T-cell (primary cell): ENCODE measurements around the gene SAMD4A. TPM values are rescaled to one million over a fixed set of nuclear protein-coding genes. Genes with fewer than 3 reads are reported as not detected.
A peak's percentile ranks its signal among the peaks of the same experiment; 100 is the strongest.

Experiments used
- ATAC-seq, 4 experiments: fragments of 200-7000 bp in 3 of 4; fragments of 150-1000 bp in 1 of 4; cut with Tn5 transposase; replicated peaks in 1 of 4; 1 replicate in 3 of 4; 2 replicates in 1 of 4; pipeline ENCODE4 v1.10.0; 2021; ENCODE audit warnings: moderate library complexity in 3 of 4, mild to moderate bottlenecking in 2 of 4, moderate number of reproducible peaks in 1 of 4
- CTCF ChIA-PET, 2 donors: fragments of 300-600 bp; sonication (Branson Sonifier 250); formaldehyde crosslinking; loops; one replicate each; lab custom pipeline; 2022; ENCODE audit warnings: antibody characterized with exemption in 2 of 2; lab: Charles Lee
- POLR2A ChIA-PET, 2 donors: fragments of 300-600 bp; sonication (Branson Sonifier 250); formaldehyde crosslinking; loops; one replicate each; lab custom pipeline; 2022; ENCODE audit warnings: antibody characterized with exemption in 2 of 2; lab: Charles Lee
- DNase-seq, 35 experiments: peaks; one replicate each; pipeline versions ENCODE4 v3.0.0 to v3.0.0-alpha.2; 2013 to 2023
- H3K27ac ChIP-seq: one replicate; pipeline ENCODE4 v1.5.1; 2013; ENCODE audit warnings: low read length
- H3K27me3 ChIP-seq, 2 experiments: replicated peaks in 1 of 2; 1 replicate in 1 of 2; 2 replicates in 1 of 2; pipeline versions ENCODE4 v1.6.1 to v1.7.0; 2013; ENCODE audit warnings: low read length in 1 of 2, mixed read lengths in 1 of 2; ENCODE audit not compliant: control insufficient read depth in 2 of 2, insufficient read depth in 2 of 2; ENCODE audit errors: extremely low read depth in 1 of 2
- H3K36me3 ChIP-seq, 2 donors: 1 replicate in 1 of 2; 2 replicates in 1 of 2; pipeline versions ENCODE4 v1.6.1 to v1.7.0; 2013; ENCODE audit warnings: low read length in 1 of 2; ENCODE audit not compliant: control insufficient read depth in 2 of 2, insufficient read depth in 1 of 2; ENCODE audit errors: extremely low read depth in 1 of 2
- H3K4me1 ChIP-seq, 2 experiments: 1 replicate in 1 of 2; 2 replicates in 1 of 2; pipeline versions ENCODE4 v1.6.1 to v1.7.0; 2013; ENCODE audit warnings: low read length in 2 of 2, mixed read lengths in 1 of 2; ENCODE audit not compliant: insufficient read depth in 2 of 2, control insufficient read depth in 1 of 2; ENCODE audit errors: extremely low read depth in 1 of 2
- H3K4me3 ChIP-seq, 2 donors: 1 replicate in 1 of 2; 2 replicates in 1 of 2; pipeline versions ENCODE4 v1.5.1 to v1.7.0; 2013; ENCODE audit warnings: mild to moderate bottlenecking in 2 of 2, low read length in 1 of 2, moderate library complexity in 1 of 2; ENCODE audit not compliant: control insufficient read depth in 1 of 2; ENCODE audit errors: extremely low read depth in 1 of 2
- H3K9me3 ChIP-seq: 2 replicates; pipeline ENCODE4 v1.7.0; 2013
- H3K27ac Mint-ChIP-seq, 2 donors: one replicate each; pipeline ENCODE4 v1.8.0; 2020 to 2021; ENCODE audit warnings: mild to moderate bottlenecking in 2 of 2, mixed read lengths in 2 of 2
- H3K27me3 Mint-ChIP-seq, 2 donors: one replicate each; pipeline ENCODE4 v1.8.0; 2021 to 2022; ENCODE audit warnings: mixed read lengths in 2 of 2
- H3K36me3 Mint-ChIP-seq: one replicate; pipeline ENCODE4 v1.8.0; 2021; ENCODE audit warnings: mixed read lengths
- H3K4me1 Mint-ChIP-seq, 3 donors: one replicate each; pipeline ENCODE4 v1.8.0; 2020 to 2022; ENCODE audit warnings: mixed read lengths in 3 of 3, mild to moderate bottlenecking in 1 of 3
- H3K4me3 Mint-ChIP-seq, 3 donors: one replicate each; pipeline ENCODE4 v1.8.0; 2020 to 2022; ENCODE audit warnings: mild to moderate bottlenecking in 3 of 3, mixed read lengths in 3 of 3, moderate library complexity in 3 of 3
- H3K9me3 Mint-ChIP-seq, 3 donors: one replicate each; pipeline ENCODE4 v1.8.0; 2020 to 2022; ENCODE audit warnings: mixed read lengths in 3 of 3
- WGBS: methylation state at CpG from one replicate; pipeline ENCODE4 v1.1.5; 2013; ENCODE audit warnings: missing lambda C conversion rate; ENCODE audit not compliant: insufficient coverage; 5-methylcytosine and 5-hydroxymethylcytosine counted together
- total RNA-seq, 35 experiments: library from RNA in 6 of 35; stranded (reverse) in 6 of 35; fragments of 120-200 nt in 1 of 35; gene quantifications; one replicate each; pipeline versions ENCODE4 v1.2.1 to v1.2.4 and lab custom pipeline; 2013 to 2026

Gene SAMD4A
- total RNA-seq, 5 donors from 2014 or later (not counting 1 experiment from before 2014, with no cell fraction given), result 1.2 to 3.9 (median 1.3) TPM

DNA sequence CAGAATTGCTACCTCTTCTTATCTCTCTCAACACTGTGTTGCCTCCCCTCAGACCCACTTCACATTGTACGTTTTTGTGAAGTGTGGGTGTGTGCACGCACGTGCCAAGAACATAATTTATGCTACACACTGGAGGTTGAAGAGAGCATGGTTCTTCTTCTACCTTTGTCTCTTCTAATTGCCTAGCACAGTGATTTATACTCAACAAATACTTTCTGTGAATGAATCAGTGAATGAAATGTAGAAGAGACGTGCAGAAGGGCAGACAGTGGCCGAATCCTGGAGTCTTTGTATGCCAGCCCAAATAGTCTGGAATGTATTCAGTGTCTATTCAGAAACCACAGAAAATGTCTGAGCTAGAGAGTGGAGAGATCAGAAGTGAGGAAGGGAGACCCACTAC lies 4.6 kb upstream of the SAMD4A start:
- H3K27ac ChIP-seq, result no peak overlapping the region
- DNase-seq (no peak), ATAC-seq (no peak)
- Mint-ChIP-seq H3K9me3 (no peaks in the 10 kb centered on the region), H3K4me3 (no peak overlapping the region), H3K4me1 (peaks cover 9 to 11% (median 10%) of the 10 kb centered on the region in 3 donors), H3K27ac (no peak overlapping the region), H3K27me3 (peaks cover 5% of the 10 kb centered on the region in 2 donors), H3K36me3 (no peaks in the 10 kb centered on the region)
- peaks cover 3 to 18% of the 10 kb centered on the region in 2 experiments for H3K27me3 ChIP-seq
- CTCF ChIA-PET, result interaction anchor here (1.0 to 3.2 kb wide), 3 partner anchors 81 to 212 kb away, joined by 3 to 97 read pairs (median 8); no protein-coding TSS in a partner anchor
- H3K4me1 ChIP-seq, result peaks cover 2 to 22% of the 10 kb centered on the region in 2 experiments
- H3K9me3 ChIP-seq, result no peaks in the 10 kb centered on the region
- no peaks in the 10 kb centered on the region for H3K36me3 ChIP-seq
- WGBS, result 69% methylated on average over 2 of the region's 5 CpGs
- POLR2A ChIA-PET, result no interaction called here
- no peak overlapping the region for H3K4me3 ChIP-seq

DNA sequence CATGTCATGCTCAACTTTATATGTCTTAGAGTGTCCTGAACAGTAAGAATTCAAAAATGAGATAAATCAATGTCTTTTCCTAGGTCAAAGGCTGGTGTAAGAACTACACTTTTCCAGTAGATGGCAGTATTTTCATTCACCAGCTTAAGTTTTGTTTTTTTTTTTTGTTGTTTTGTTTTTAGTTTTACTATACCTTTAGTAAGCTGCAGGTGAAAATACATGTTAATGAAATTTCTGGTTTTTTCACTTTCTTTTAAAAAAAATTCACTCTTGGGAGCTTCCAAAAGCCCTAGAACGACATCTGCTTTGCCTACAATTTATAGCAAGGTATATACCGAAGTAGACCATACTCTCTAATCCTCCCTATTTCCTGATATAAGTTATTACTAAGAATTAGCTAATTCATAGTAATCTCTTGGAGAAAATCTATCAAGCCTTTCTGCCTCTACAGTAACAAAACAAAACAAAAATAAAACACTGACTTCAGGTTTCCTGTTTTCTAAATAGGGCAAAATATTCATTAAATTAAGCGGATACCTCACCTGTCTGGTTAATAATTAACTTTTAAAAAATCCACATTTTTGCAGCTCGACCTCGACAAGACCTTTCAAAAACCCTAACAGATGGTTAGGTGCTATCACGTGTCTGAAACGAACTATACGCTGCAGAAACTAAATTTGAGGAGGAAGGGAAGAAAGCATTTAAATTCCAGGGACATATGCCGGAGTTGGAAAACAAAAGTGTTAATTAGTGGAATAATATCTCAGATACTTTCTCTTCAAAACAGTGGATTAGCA lies 2.7 kb upstream of the SAMD4A start:
- no peaks in the 10 kb centered on the region for H3K36me3 Mint-ChIP-seq
- ChIA-PET POLR2A (interaction anchor here (0.6 to 1.2 kb wide), 6 partner anchors 55 to 339 kb away, joined by 3 to 5 read pairs (median 4); partner anchors contain the start of gene CGRRF1 (in 1 of the 2)), CTCF (interaction anchor here (0.5 to 5.7 kb wide), 67 partner anchors 8 to 1835 kb away, joined by 3 to 97 read pairs (median 4); partner anchors contain the start of genes CGRRF1 (in 1 of the 2), GCH1 (in 1 of the 2), GMFB (in 1 of the 2) and SOCS4 (in 1 of the 2))
- Histone ChIP-seq H3K4me1 (peaks cover 6 to 33% of the 10 kb centered on the region in 2 experiments), H3K4me3 (peak overlapping the region in 1 of 2 donors; percentile 63), H3K27me3 (peaks cover 6 to 30% of the 10 kb centered on the region in 2 experiments), H3K27ac (peak overlapping the region; percentile 71), H3K9me3 (no peaks in the 10 kb centered on the region), H3K36me3 (no peaks in the 10 kb centered on the region)
- no peaks in the 10 kb centered on the region for H3K9me3 Mint-ChIP-seq
- ATAC-seq (no peak), DNase-seq (peak in 2 of 35 experiments; percentile 14 to 74)
- H3K27me3 Mint-ChIP-seq, result peaks cover 4 to 5% of the 10 kb centered on the region in 2 donors
- peak overlapping the region; percentile 48 to 76 for H3K27ac Mint-ChIP-seq
- peaks cover 13 to 21% (median 15%) of the 10 kb centered on the region in 3 donors for H3K4me1 Mint-ChIP-seq
- H3K4me3 Mint-ChIP-seq, result peak overlapping the region; percentile 78 to 97 (median 82)
- WGBS, result 50% methylated on average over 1 of the region's 9 CpGs

DNA sequence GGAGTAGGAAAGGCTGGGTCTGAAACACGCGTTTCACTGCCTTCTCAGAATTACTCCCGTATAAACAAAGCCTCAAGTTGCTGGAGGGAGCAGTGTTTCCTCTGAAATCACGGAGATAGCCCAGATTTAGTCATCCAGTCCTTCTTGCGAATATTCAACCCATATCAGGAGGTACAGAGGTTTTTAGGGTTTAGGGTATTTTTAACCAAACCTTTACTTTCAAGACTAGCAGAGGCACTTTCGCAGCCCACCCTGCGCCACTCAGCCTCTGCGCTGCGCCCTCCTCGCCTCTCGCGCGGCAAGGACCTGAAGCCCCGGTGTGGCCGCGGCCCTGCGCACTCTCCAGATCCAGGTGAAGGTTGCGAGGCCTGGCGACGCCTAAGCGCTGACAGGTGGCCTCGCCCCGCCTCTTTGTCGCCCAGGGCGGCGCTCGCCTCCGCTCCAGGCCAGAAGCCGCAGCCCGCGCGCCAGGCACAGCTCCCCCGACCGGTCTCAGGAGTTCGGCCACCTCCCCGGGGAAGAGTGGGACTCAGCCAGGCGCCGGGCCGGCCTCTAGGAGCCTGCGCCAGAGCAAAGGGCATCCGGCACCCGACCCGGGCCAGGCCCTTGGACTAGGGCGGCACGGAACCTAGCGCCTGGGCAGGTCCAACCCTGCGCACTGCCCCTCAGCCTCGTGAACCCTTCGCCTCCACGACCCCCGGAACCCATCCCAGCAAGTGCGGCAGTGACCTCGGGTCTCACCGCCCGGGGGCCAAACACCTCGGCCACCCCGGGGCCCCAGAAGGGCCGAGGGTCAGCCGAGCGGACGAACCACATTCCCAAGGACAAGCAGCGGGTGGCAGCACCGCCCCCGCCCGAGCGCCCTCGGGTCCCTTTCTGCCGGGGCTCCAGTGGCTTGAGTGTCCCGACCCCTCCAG lies 1.8 kb upstream of the SAMD4A start:
- peaks cover 13 to 21% (median 15%) of the 10 kb centered on the region in 3 donors for H3K4me1 Mint-ChIP-seq
- Histone ChIP-seq H3K4me3 (peak overlapping the region; percentile 63 to 95), H3K27me3 (peaks cover 6 to 32% of the 10 kb centered on the region in 2 experiments), H3K9me3 (no peaks in the 10 kb centered on the region), H3K27ac (peak overlapping the region; percentile 71), H3K4me1 (peaks cover 6 to 33% of the 10 kb centered on the region in 2 experiments), H3K36me3 (no peaks in the 10 kb centered on the region)
- peak in 33 of 35 experiments; percentile 10 to 72 (median 37) for DNase-seq
- H3K36me3 Mint-ChIP-seq, result no peaks in the 10 kb centered on the region
- WGBS, result 2% methylated on average over 61 of the region's 69 CpGs
- peaks cover 4 to 8% of the 10 kb centered on the region in 2 donors for H3K27me3 Mint-ChIP-seq
- peak overlapping the region; percentile 49 to 77 for H3K27ac Mint-ChIP-seq
- peak overlapping the region; percentile 78 to 97 (median 82) for H3K4me3 Mint-ChIP-seq
- POLR2A ChIA-PET, result interaction anchor here in 1 of 2 donors (1.0 to 1.2 kb wide), 3 partner anchors 55 to 338 kb away, joined by 4 to 6 read pairs (median 5); partner anchors contain the start of gene CGRRF1
- H3K9me3 Mint-ChIP-seq, result no peaks in the 10 kb centered on the region
- ATAC-seq, result peak; percentile 47 to 58 (median 52)
- CTCF ChIA-PET, result interaction anchor here (0.5 to 5.7 kb wide), 38 partner anchors 8 to 852 kb away, joined by 3 to 97 read pairs (median 4); partner anchors contain the start of genes CGRRF1 (in 1 of the 2) and GMFB (in 1 of the 2)

DNA sequence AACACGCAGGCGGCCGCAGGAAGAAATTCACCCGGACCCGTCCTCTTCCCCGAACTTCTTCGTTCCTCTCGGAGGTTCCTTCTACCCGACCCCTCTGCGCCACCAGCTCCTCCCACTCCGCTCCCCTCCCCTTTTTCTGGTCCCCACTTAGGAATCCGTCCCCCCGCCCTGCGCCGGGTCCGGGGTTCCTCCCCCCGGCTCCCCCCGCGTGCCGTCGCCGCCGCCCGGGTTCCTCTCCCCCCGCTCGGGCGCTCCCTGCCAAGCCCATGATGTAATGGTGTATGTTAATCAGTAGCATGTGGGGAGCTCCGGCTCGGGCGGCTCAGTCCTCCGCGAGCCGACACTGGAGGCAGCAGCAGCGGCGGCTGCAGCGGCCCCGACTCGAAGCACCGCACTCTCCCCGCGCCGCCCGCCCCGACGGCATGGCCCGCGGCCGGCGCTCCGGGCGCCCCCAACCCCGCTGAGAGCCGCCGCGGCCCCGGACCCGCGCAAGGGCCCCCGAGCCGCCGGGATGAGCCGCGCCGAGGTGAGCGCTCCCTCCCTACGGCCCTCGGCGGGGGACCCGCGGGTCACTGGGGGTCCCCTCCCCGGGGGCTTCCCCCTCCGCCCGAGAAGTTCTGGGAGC lies 1.0 kb upstream of the SAMD4A start:
- Mint-ChIP-seq H3K27me3 (peaks cover 0 to 10% of the 10 kb centered on the region in 2 donors), H3K9me3 (no peaks in the 10 kb centered on the region), H3K4me1 (peaks cover 13 to 21% (median 15%) of the 10 kb centered on the region in 3 donors), H3K27ac (peak overlapping the region; percentile 46 to 77), H3K36me3 (no peaks in the 10 kb centered on the region), H3K4me3 (peak overlapping the region; percentile 78 to 97 (median 82))
- ChIA-PET CTCF (interaction anchor here (0.6 to 5.7 kb wide), 12 partner anchors 7 to 240 kb away, joined by 3 to 64 read pairs (median 4); no protein-coding TSS in a partner anchor), POLR2A (interaction anchor here in 1 of 2 donors (1.0 to 1.2 kb wide), 2 partner anchors 56 to 104 kb away, joined by 5 to 6 read pairs; partner anchors contain the start of gene CGRRF1)
- no peaks in the 10 kb centered on the region for H3K9me3 ChIP-seq
- H3K27ac ChIP-seq, result peak overlapping the region; percentile 71
- H3K4me1 ChIP-seq, result peaks cover 6 to 33% of the 10 kb centered on the region in 2 experiments
- peak; percentile 47 to 84 (median 74) for DNase-seq
- peaks cover 6 to 32% of the 10 kb centered on the region in 2 experiments for H3K27me3 ChIP-seq
- ATAC-seq, result peak; percentile 74 to 78 (median 76)
- WGBS, result under 1% methylated on average over 58 of the region's 73 CpGs
- H3K36me3 ChIP-seq, result no peaks in the 10 kb centered on the region
- H3K4me3 ChIP-seq, result peak overlapping the region; percentile 63 to 95

DNA sequence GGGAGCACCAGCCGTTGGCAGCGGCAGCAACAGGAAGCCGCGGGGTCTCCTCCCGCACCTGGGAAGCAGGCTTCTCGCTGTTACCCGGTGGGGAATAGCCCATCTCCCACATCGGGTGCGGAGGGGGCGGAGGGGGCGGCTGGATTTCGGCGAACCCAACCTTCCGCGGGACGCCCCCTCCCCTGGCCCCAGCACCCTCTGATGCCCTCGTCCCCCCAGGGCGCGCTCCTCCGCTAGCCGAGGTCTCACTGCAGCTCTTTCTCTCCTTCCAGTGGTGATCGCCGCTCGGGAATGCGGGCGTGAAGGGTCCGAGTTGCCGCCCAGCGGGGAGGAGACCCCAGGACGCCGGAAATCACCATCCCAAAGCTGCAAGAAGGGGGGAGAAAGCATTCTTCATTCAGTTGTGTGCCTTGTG lies 303 bp downstream of the SAMD4A start:
- H3K27ac Mint-ChIP-seq, result peak overlapping the region in 1 of 2 donors; percentile 89
- Histone ChIP-seq H3K36me3 (no peaks in the 10 kb centered on the region), H3K4me3 (peak overlapping the region; percentile 68 to 95), H3K27ac (peak overlapping the region; percentile 23), H3K27me3 (peaks cover 4 to 32% of the 10 kb centered on the region in 2 experiments), H3K4me1 (peaks cover 6 to 33% of the 10 kb centered on the region in 2 experiments), H3K9me3 (no peaks in the 10 kb centered on the region)
- under 1% methylated on average over 28 of the region's 31 CpGs for WGBS
- H3K36me3 Mint-ChIP-seq, result peaks cover 4% of the 10 kb centered on the region
- ATAC-seq (peak in 1 of 4 experiments; percentile 2), DNase-seq (peak in 3 of 35 experiments; percentile 4 to 6 (median 5))
- peaks cover 5 to 9% of the 10 kb centered on the region in 2 donors for H3K27me3 Mint-ChIP-seq
- ChIA-PET POLR2A (interaction anchor here (0.6 to 0.9 kb wide), 2 partner anchors 60 to 244 kb away, joined by 3 read pairs; no protein-coding TSS in a partner anchor), CTCF (interaction anchor here (0.6 to 5.7 kb wide), 7 partner anchors 76 to 646 kb away, joined by 3 to 64 read pairs (median 4); no protein-coding TSS in a partner anchor)
- H3K9me3 Mint-ChIP-seq, result peaks cover 0 to 5% (median 4%) of the 10 kb centered on the region in 3 donors
- peak overlapping the region; percentile 90 to 97 (median 91) for H3K4me3 Mint-ChIP-seq
- H3K4me1 Mint-ChIP-seq, result peaks cover 13 to 21% (median 15%) of the 10 kb centered on the region in 3 donors
